Stomach (tissue), 4 donors: ENCODE results near the gene CLEC18B.
"Not testable (repeated sequence)": the region's sequence is repeated elsewhere in the genome, so short reads cannot be mapped to it uniquely, and the experiment has no call there.

Source experiments
- EP300 ChIP-seq: sonication (generic); formaldehyde crosslinking; IDR thresholded peaks from one replicate; pipeline ENCODE4 v1.6.1; 2017; ENCODE audit warnings: antibody characterized with exemption
- POLR2A ChIP-seq, 4 donors: fragments of 450-650 bp; IDR thresholded peaks; one replicate each; pipeline ENCODE4 v1.6.1; 2016; ENCODE audit warnings: antibody characterized with exemption in 4 of 4, control low read depth in 2 of 4, mild to moderate bottlenecking in 1 of 4, moderate library complexity in 1 of 4
- POLR2AphosphoS5 ChIP-seq, 3 donors: sonication (generic); formaldehyde crosslinking; IDR thresholded peaks; one replicate each; pipeline ENCODE4 v1.6.1; 2016; ENCODE audit warnings: antibody characterized with exemption in 3 of 3
- TF ChIP-seq, protein P1 (sequence below), 7 experiments: fragments of 450-650 bp in 4 of 7; fragments of 200-600 bp in 3 of 7; sonication (generic) in 3 of 7; IDR thresholded peaks; one replicate each; pipeline ENCODE4 v1.5.1; 2016 to 2019; ENCODE audit warnings: antibody characterized with exemption in 7 of 7, control low read depth in 2 of 7, mild to moderate bottlenecking in 1 of 7

DNA sequence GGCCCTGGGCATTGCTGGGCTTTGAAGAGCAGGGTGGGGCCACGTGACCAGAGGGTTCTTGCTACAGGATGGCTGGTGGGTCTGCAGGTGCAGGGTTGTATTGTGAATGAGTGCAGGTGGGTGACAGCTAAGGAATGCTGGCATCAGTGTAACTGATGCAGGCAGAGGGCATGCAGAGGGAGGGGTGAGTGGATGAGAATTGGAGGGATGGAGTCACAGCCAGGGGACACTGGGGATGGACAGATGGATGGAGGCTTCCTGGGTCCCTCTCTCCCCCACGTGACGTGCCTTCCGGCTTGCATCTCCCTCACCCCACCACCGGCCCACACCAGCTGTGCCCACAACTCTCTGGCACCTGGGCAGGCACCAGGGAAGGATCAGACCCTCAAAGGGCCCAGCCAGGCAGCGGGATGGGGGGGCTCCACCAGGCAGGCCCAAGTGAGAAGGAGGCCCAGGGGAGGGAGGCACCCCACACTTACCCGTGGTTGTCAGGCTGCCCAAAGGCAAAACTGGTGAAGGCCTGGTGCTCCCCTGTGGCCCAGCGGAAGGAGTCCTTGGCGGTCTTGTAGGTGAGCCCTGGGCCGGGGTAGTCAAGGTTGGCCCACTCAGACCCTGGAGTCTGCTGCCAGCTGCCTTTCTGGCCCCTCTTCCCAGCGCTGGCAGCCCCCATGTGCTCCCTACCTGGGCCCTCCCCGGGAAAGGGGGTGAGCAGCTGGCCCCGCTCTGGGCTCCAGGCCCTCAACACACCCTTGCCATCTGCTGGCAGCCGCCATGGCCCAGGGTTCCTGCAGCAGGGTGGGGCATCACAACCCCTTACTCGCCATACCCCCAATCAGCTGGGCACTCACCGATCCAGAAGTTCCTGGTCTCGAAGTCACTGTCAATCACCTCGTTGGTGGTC is 11.0 kb downstream of the CLEC18B start:
- TF ChIP-seq, protein P1, sequence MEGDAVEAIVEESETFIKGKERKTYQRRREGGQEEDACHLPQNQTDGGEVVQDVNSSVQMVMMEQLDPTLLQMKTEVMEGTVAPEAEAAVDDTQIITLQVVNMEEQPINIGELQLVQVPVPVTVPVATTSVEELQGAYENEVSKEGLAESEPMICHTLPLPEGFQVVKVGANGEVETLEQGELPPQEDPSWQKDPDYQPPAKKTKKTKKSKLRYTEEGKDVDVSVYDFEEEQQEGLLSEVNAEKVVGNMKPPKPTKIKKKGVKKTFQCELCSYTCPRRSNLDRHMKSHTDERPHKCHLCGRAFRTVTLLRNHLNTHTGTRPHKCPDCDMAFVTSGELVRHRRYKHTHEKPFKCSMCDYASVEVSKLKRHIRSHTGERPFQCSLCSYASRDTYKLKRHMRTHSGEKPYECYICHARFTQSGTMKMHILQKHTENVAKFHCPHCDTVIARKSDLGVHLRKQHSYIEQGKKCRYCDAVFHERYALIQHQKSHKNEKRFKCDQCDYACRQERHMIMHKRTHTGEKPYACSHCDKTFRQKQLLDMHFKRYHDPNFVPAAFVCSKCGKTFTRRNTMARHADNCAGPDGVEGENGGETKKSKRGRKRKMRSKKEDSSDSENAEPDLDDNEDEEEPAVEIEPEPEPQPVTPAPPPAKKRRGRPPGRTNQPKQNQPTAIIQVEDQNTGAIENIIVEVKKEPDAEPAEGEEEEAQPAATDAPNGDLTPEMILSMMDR (IDR thresholded peaks at IDR 0.05), result not testable (repeated sequence)
- not testable (repeated sequence) for TF ChIP-seq POLR2AphosphoS5 (IDR thresholded peaks at IDR 0.05); POLR2A (IDR thresholded peaks at IDR 0.05); EP300
